Mesendoderm (in vitro differentiated cells): ENCODE data around the gene DMAC2L.

Source experiments
- DNase-seq: peaks from one replicate; pipeline ENCODE4 v3.0.0; 2013
- H2AK5ac ChIP-seq: 2 replicates; pipeline ENCODE4 v1.6.1; 2013; ENCODE audit warnings: low read length, inconsistent platforms
- H2BK120ac ChIP-seq: 2 replicates; pipeline ENCODE4 v1.6.1; 2013; ENCODE audit warnings: low read depth, mild to moderate bottlenecking, low read length, moderate library complexity, mixed read lengths
- H2BK15ac ChIP-seq: replicated peaks from 2 replicates; pipeline ENCODE4 v1.6.1; 2013; ENCODE audit warnings: low read depth, mild to moderate bottlenecking, moderate library complexity
- H2BK5ac ChIP-seq: 2 replicates; pipeline ENCODE4 v1.6.1; 2013; ENCODE audit warnings: low read length, inconsistent platforms
- H3K18ac ChIP-seq: 2 replicates; pipeline ENCODE4 v1.6.1; 2013; ENCODE audit warnings: mild to moderate bottlenecking, low read length, mixed read lengths
- H3K23ac ChIP-seq: one replicate; pipeline ENCODE4 v1.6.1; 2013; ENCODE audit warnings: low read length
- H3K27ac ChIP-seq: 2 replicates; pipeline ENCODE4 v1.5.1; 2013; ENCODE audit warnings: low read depth, mild to moderate bottlenecking, inconsistent platforms, low read length, moderate library complexity
- H3K27me3 ChIP-seq: 2 replicates; pipeline ENCODE4 v1.6.1; 2013; ENCODE audit warnings: low read length, control low read depth, mild to moderate bottlenecking, inconsistent platforms; ENCODE audit not compliant: insufficient read depth, poor library complexity
- H3K36me3 ChIP-seq: 2 replicates; pipeline ENCODE4 v1.6.1; 2013; ENCODE audit warnings: low read length, inconsistent platforms; ENCODE audit not compliant: control insufficient read depth, insufficient read depth
- H3K4ac ChIP-seq: one replicate; pipeline ENCODE4 v1.6.1; 2013; ENCODE audit warnings: low read depth, mild to moderate bottlenecking, low read length, moderate library complexity
- H3K4me1 ChIP-seq: 2 replicates; pipeline ENCODE4 v1.6.1; 2013; ENCODE audit warnings: low read depth, low read length, inconsistent platforms; ENCODE audit not compliant: control insufficient read depth
- H3K4me2 ChIP-seq: 2 replicates; pipeline ENCODE4 v1.6.1; 2013; ENCODE audit warnings: low read length
- H3K4me3 ChIP-seq: 2 replicates; pipeline ENCODE4 v1.5.1; 2013; ENCODE audit warnings: mild to moderate bottlenecking, low read length
- H3K56ac ChIP-seq: one replicate; pipeline ENCODE4 v1.6.1; 2013; ENCODE audit warnings: low read length
- H3K79me1 ChIP-seq: 2 replicates; pipeline ENCODE4 v1.6.1; 2013; ENCODE audit warnings: low read length, inconsistent platforms
- H3K79me2 ChIP-seq: 2 replicates; pipeline ENCODE4 v1.6.1; 2013; ENCODE audit warnings: mild to moderate bottlenecking, low read length; ENCODE audit not compliant: control insufficient read depth, insufficient read depth
- H3K9ac ChIP-seq: 2 replicates; pipeline ENCODE4 v1.6.1; 2013; ENCODE audit warnings: low read length, inconsistent platforms
- H4K5ac ChIP-seq: one replicate; pipeline ENCODE4 v1.6.1; 2013; ENCODE audit warnings: low read length
- H4K8ac ChIP-seq: one replicate; pipeline ENCODE4 v1.6.1; 2013; ENCODE audit warnings: low read depth, mild to moderate bottlenecking, control low read depth, low read length, moderate library complexity
- WGBS: extraction: QIAGEN DNeasy Blood & Tissue Kit; methylation state at CpG from one replicate; pipeline ENCODE4 v1.1.7; 2013; ENCODE audit warnings: low lambda C conversion rate, missing lambda C conversion rate; ENCODE audit not compliant: insufficient coverage; ENCODE audit errors: extremely low coverage; 5-methylcytosine and 5-hydroxymethylcytosine counted together

The DMAC2L gene

GRCh38 chr14:50319293-50319692 lies 7.2 kb downstream of the DMAC2L start:
- Histone ChIP-seq H4K5ac (no peak overlapping the region), H3K18ac (no peak overlapping the region), H3K27ac (no peak overlapping the region), H3K56ac (no peak overlapping the region), H3K36me3 (no peaks in the 10 kb centered on the region), H3K4ac (no peak overlapping the region), H3K4me3 (no peak overlapping the region), H2BK15ac (no peak overlapping the region), H3K4me2 (no peak overlapping the region), H3K79me2 (no peaks in the 10 kb centered on the region), H2AK5ac (no peak overlapping the region), H3K27me3 (no peaks in the 10 kb centered on the region), H3K23ac (no peak overlapping the region), H2BK5ac (no peak overlapping the region), H3K79me1 (no peaks in the 10 kb centered on the region), H2BK120ac (no peak overlapping the region), H4K8ac (no peak overlapping the region), H3K9ac (no peak overlapping the region), H3K4me1 (no peaks in the 10 kb centered on the region)
- no CpG with 5 or more reads among the region's 1 CpG for WGBS
- DNase-seq: no peak

- no CpG with 5 or more reads among the region's 2 CpGs for WGBS
- no peaks in the 10 kb centered on the region for H3K36me3 ChIP-seq
- H3K18ac ChIP-seq: no peak overlapping the region
- H3K79me2 ChIP-seq: no peaks in the 10 kb centered on the region
- no peak overlapping the region for H4K8ac ChIP-seq
- H2AK5ac ChIP-seq: no peak overlapping the region
- H3K4me2 ChIP-seq: no peak overlapping the region
- no peak overlapping the region for H3K27ac ChIP-seq
- H3K79me1 ChIP-seq: no peaks in the 10 kb centered on the region
- no peak overlapping the region for H2BK5ac ChIP-seq
- no peak overlapping the region for H2BK15ac ChIP-seq
- no peak for DNase-seq
- H3K56ac ChIP-seq: no peak overlapping the region
- no peak overlapping the region for H3K9ac ChIP-seq
- H3K23ac ChIP-seq: no peak overlapping the region
- H3K4me3 ChIP-seq: no peak overlapping the region
- H3K4ac ChIP-seq: no peak overlapping the region
- no peaks in the 10 kb centered on the region for H3K27me3 ChIP-seq
- no peak overlapping the region for H2BK120ac ChIP-seq
- no peak overlapping the region for H4K5ac ChIP-seq
- H3K4me1 ChIP-seq: no peaks in the 10 kb centered on the region
These were observed 7.6 kb downstream of the DMAC2L start for GRCh38 chr14:50319721-50320120.

- H3K4me2 ChIP-seq: no peak overlapping the region
- no peak overlapping the region for H3K18ac ChIP-seq
- H2BK5ac ChIP-seq: no peak overlapping the region
- H3K4me3 ChIP-seq: no peak overlapping the region
- H3K4ac ChIP-seq: no peak overlapping the region
- H4K5ac ChIP-seq: no peak overlapping the region
- no peak overlapping the region for H2BK120ac ChIP-seq
- DNase-seq: no peak
- no peaks in the 10 kb centered on the region for H3K27me3 ChIP-seq
- H3K23ac ChIP-seq: no peak overlapping the region
- no peak overlapping the region for H2BK15ac ChIP-seq
- WGBS: no CpG with 5 or more reads among the region's 8 CpGs
- no peaks in the 10 kb centered on the region for H3K79me1 ChIP-seq
- no peaks in the 10 kb centered on the region for H3K79me2 ChIP-seq
- no peak overlapping the region for H3K27ac ChIP-seq
- H3K56ac ChIP-seq: no peak overlapping the region
- H2AK5ac ChIP-seq: no peak overlapping the region
- no peaks in the 10 kb centered on the region for H3K36me3 ChIP-seq
- H3K9ac ChIP-seq: no peak overlapping the region
- no peaks in the 10 kb centered on the region for H3K4me1 ChIP-seq
- H4K8ac ChIP-seq: no peak overlapping the region
These were observed 8.2 kb downstream of the DMAC2L start for GRCh38 chr14:50320283-50320682.

GRCh38 chr14:50321009-50321660 lies 9.0 kb downstream of the DMAC2L start:
- Histone ChIP-seq H3K36me3 (no peaks in the 10 kb centered on the region), H3K56ac (no peak overlapping the region), H3K18ac (no peak overlapping the region), H3K4me2 (no peak overlapping the region), H3K9ac (no peak overlapping the region), H4K5ac (no peak overlapping the region), H4K8ac (no peak overlapping the region), H3K4me1 (no peaks in the 10 kb centered on the region), H2BK120ac (no peak overlapping the region), H2BK5ac (no peak overlapping the region), H3K23ac (no peak overlapping the region), H2BK15ac (no peak overlapping the region), H3K79me2 (no peaks in the 10 kb centered on the region), H3K4ac (no peak overlapping the region), H3K4me3 (no peak overlapping the region), H2AK5ac (no peak overlapping the region), H3K79me1 (no peaks in the 10 kb centered on the region), H3K27me3 (no peaks in the 10 kb centered on the region), H3K27ac (no peak overlapping the region)
- no CpG with 5 or more reads among the region's 9 CpGs for WGBS
- peak; percentile 76 for DNase-seq

- Histone ChIP-seq H3K56ac (no peak overlapping the region), H4K8ac (no peak overlapping the region), H2BK120ac (no peak overlapping the region), H3K79me1 (no peaks in the 10 kb centered on the region), H3K27me3 (no peaks in the 10 kb centered on the region), H3K4me1 (no peaks in the 10 kb centered on the region), H3K79me2 (no peaks in the 10 kb centered on the region), H3K18ac (no peak overlapping the region), H2AK5ac (no peak overlapping the region), H2BK15ac (no peak overlapping the region), H3K36me3 (no peaks in the 10 kb centered on the region), H3K4me2 (no peak overlapping the region), H3K23ac (no peak overlapping the region), H2BK5ac (no peak overlapping the region), H4K5ac (no peak overlapping the region), H3K4me3 (no peak overlapping the region), H3K27ac (no peak overlapping the region), H3K4ac (no peak overlapping the region), H3K9ac (no peak overlapping the region)
- DNase-seq: no peak
These were observed 19.5 kb downstream of the DMAC2L start for GRCh38 chr14:50331596-50331995.

GRCh38 chr14:50333014-50333509 lies 20.9 kb downstream of the DMAC2L start:
- Histone ChIP-seq H4K5ac (no peak overlapping the region), H3K9ac (no peak overlapping the region), H3K79me2 (no peaks in the 10 kb centered on the region), H2BK15ac (no peak overlapping the region), H3K4me1 (no peaks in the 10 kb centered on the region), H3K4me2 (no peak overlapping the region), H3K27me3 (no peaks in the 10 kb centered on the region), H3K36me3 (no peaks in the 10 kb centered on the region), H3K56ac (no peak overlapping the region), H3K18ac (no peak overlapping the region), H3K4me3 (no peak overlapping the region), H2BK120ac (no peak overlapping the region), H3K27ac (no peak overlapping the region), H3K79me1 (no peaks in the 10 kb centered on the region), H3K4ac (no peak overlapping the region), H2BK5ac (no peak overlapping the region), H3K23ac (no peak overlapping the region), H4K8ac (no peak overlapping the region), H2AK5ac (no peak overlapping the region)
- DNase-seq: peak; percentile 74
- WGBS: no CpG with 5 or more reads among the region's 3 CpGs
